HUES6 (cell line): ENCODE results near the gene ATXN1.
"Not testable (repeated sequence)": the region's sequence is repeated elsewhere in the genome, so short reads cannot be mapped to it uniquely, and the experiment has no call there.

Experiments used
- H3K27ac ChIP-seq: 2 replicates; pipeline ENCODE4 v1.7.0; 2013; ENCODE audit warnings: low read depth, mild to moderate bottlenecking, low read length, inconsistent platforms
- H3K27me3 ChIP-seq: 2 replicates; pipeline ENCODE4 v1.6.1; 2013; ENCODE audit warnings: low read length; ENCODE audit not compliant: control insufficient read depth, insufficient read depth
- H3K36me3 ChIP-seq: 2 replicates; pipeline ENCODE4 v1.6.1; 2013; ENCODE audit warnings: low read length; ENCODE audit not compliant: control insufficient read depth, insufficient read depth
- H3K4me1 ChIP-seq: 2 replicates; pipeline ENCODE4 v1.6.1; 2013; ENCODE audit warnings: low read length; ENCODE audit not compliant: control insufficient read depth, insufficient read depth
- H3K4me3 ChIP-seq: 2 replicates; pipeline ENCODE4 v1.5.1; 2013; ENCODE audit warnings: low read depth, low read length
- H3K9ac ChIP-seq: one replicate; pipeline ENCODE4 v1.6.1; 2013; ENCODE audit warnings: mild to moderate bottlenecking, low read length
- H3K9me3 ChIP-seq: 2 replicates; pipeline ENCODE4 v1.6.1; 2013; ENCODE audit warnings: low read depth, low read length; ENCODE audit not compliant: control insufficient read depth, insufficient read depth

The ATXN1 gene

DNA sequence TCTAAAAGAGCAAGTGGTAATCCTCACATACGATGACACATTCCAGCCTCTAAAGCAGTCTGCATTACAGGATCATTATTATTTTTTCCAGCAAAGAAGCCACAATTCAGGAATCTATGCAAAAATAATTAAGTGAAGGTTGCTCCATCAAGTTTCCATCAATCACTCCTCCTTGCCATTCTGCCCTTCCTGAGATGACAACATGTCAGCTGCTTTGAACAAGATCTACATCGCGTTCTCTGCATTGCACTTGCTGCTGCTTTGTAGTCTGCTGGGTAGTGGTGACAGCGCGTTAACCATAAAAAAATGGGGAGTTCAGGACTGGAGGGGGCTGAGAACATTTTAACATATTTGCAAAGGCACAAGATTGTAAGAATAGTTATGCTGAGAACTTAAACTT is 375.2 kb downstream of the ATXN1 start:
- H3K27me3 ChIP-seq = no peaks in the 10 kb centered on the region
- H3K4me3 ChIP-seq = no peak overlapping the region
- no peak overlapping the region for H3K27ac ChIP-seq
- H3K4me1 ChIP-seq = no peaks in the 10 kb centered on the region
- no peaks in the 10 kb centered on the region for H3K36me3 ChIP-seq
- H3K9ac ChIP-seq = no peak overlapping the region
- no peaks in the 10 kb centered on the region for H3K9me3 ChIP-seq

- H3K36me3 ChIP-seq = no peaks in the 10 kb centered on the region
Observed at GRCh38 chr6:16383607-16384206, 377.6 kb downstream of the ATXN1 start.

DNA sequence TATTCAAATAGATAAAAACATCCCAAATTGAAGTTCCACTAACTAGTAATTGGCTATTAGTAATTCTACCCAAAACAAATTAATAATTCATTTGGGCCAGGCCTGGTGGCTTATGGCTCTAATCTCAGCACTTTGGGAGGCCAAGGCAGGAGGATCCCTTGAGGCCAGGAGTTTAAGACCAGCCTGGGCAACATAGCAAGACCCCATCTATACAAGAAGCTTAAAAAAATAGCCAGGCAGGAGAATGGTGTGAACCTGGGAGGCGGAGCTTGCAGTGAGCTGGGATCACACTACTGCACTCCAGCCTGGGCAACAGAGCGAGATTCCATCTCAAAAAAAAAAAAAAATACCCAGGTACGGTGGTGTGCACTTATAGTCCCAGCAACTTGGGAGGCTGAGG is 379.3 kb downstream of the ATXN1 start:
- H3K27ac ChIP-seq, H3K4me3 ChIP-seq, H3K27me3 ChIP-seq, H3K9me3 ChIP-seq, H3K4me1 ChIP-seq, H3K36me3 ChIP-seq, H3K9ac ChIP-seq: not testable (repeated sequence)

More at GRCh38 chr6:16383607-16384206, 377.6 kb downstream of the ATXN1 start:
- Histone ChIP-seq H3K27ac (no peak overlapping the region), H3K4me1 (no peaks in the 10 kb centered on the region), H3K9ac (no peak overlapping the region), H3K27me3 (no peaks in the 10 kb centered on the region), H3K9me3 (no peaks in the 10 kb centered on the region), H3K4me3 (no peak overlapping the region)

- no peaks in the 10 kb centered on the region for H3K4me1 ChIP-seq
- no peak overlapping the region for H3K9ac ChIP-seq
- no peak overlapping the region for H3K4me3 ChIP-seq
- H3K36me3 ChIP-seq = no peaks in the 10 kb centered on the region
- H3K27ac ChIP-seq = no peak overlapping the region
- H3K27me3 ChIP-seq = no peaks in the 10 kb centered on the region
- no peaks in the 10 kb centered on the region for H3K9me3 ChIP-seq
Observed at GRCh38 chr6:16380220-16380809, 380.9 kb downstream of the ATXN1 start.

DNA sequence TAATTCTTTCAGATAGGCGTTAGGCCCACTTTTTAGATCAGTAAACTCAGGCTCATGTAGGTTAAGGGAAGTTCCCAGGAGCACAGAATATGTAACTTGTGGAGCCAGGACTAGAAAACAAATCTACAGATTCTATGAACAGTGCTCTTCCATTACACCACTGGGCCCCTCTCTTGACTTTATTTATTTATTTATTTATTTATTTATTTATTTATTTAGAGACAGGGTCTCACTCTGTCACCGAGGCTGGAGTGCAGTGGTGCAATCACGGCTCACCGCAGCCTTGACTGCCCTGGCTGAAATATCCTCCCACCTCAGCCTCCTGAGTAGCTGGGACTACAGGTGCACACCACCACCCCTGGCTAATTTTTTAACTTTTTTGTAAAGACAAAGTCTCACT is 382.9 kb downstream of the ATXN1 start:
- H3K4me1 ChIP-seq, H3K27me3 ChIP-seq, H3K9ac ChIP-seq, H3K27ac ChIP-seq, H3K36me3 ChIP-seq, H3K4me3 ChIP-seq, H3K9me3 ChIP-seq: not testable (repeated sequence)

DNA sequence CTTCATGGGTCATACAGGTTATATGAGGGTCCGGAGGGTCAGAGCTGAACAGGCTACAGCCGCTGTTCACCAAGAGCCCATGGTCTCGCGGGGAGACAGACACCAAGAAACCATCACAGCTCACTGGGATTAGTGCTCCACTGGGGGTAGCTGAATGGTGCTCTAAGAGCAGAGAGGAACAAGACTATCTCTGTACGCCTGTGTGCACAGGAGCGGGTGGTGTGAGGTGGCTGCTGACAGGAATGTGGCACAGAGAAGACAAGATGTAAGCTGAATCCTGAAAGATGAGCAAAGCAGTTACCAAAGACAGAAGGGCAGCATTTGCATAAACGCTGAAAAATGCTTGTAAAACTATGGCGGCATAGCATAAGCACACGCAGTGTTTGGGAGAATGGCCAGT is 383.8 kb downstream of the ATXN1 start:
- Histone ChIP-seq H3K9me3 (no peaks in the 10 kb centered on the region), H3K9ac (no peak overlapping the region), H3K4me3 (no peak overlapping the region), H3K36me3 (no peaks in the 10 kb centered on the region), H3K27ac (no peak overlapping the region), H3K4me1 (0 out of 2 replicates have a peak, but pooled peaks cover 3% of the 10 kb centered on the region), H3K27me3 (no peaks in the 10 kb centered on the region)

DNA sequence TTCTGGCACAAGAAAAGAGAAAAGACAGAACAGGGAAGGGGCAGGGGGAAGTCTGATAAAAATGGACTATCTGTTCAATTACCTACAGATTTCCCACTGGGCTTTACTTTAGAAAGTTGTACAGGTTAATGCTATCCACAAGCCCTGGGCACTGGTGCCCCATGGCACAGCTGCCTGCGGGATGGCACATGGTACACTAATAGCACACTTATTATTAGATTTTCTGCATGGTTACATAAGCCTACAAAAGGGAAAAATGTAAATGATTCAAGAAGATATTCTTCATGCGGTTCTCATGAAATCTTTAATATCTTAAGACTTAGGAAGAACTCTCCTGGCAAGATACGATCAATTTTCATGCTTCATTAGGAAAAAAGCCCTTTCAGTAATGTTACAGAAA is 385.4 kb downstream of the ATXN1 start:
- H3K27me3 ChIP-seq = no peaks in the 10 kb centered on the region
- H3K9ac ChIP-seq = no peak overlapping the region
- H3K27ac ChIP-seq = no peak overlapping the region
- H3K4me3 ChIP-seq = no peak overlapping the region
- H3K36me3 ChIP-seq = no peaks in the 10 kb centered on the region
- 0 out of 2 replicates have a peak, but pooled peaks cover 3% of the 10 kb centered on the region for H3K4me1 ChIP-seq
- H3K9me3 ChIP-seq = no peaks in the 10 kb centered on the region

- Histone ChIP-seq H3K9me3 (no peaks in the 10 kb centered on the region), H3K4me1 (0 out of 2 replicates have a peak, but pooled peaks cover 3% of the 10 kb centered on the region), H3K36me3 (no peaks in the 10 kb centered on the region), H3K27ac (no peak overlapping the region), H3K27me3 (no peaks in the 10 kb centered on the region), H3K9ac (no peak overlapping the region), H3K4me3 (no peak overlapping the region)
Observed at GRCh38 chr6:16375206-16375605, 386.1 kb downstream of the ATXN1 start.

- Histone ChIP-seq H3K36me3 (no peaks in the 10 kb centered on the region), H3K4me1 (0 out of 2 replicates have a peak, but pooled peaks cover 3% of the 10 kb centered on the region), H3K27ac (no peak overlapping the region), H3K27me3 (no peaks in the 10 kb centered on the region), H3K4me3 (no peak overlapping the region), H3K9ac (no peak overlapping the region), H3K9me3 (no peaks in the 10 kb centered on the region)
Observed at GRCh38 chr6:16374461-16375200, 386.6 kb downstream of the ATXN1 start.

DNA sequence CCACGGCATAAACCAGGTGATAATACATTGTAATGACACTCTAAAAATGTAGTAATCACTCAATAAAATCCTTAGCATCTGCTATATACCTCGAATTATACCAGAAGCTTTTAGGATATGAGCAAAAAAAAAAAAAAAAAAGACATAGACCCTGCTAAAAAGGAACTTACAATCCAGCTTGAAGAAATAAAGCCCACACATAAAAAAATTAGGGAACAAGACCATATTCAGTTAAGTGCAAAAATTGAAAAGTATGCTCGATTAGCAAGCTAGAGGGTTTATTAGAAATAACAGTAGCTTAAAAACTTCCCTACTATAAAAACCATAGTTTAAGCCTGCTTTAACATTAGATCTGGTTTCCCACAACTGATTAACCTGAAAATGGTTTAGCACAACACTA is 387.2 kb downstream of the ATXN1 start:
- Histone ChIP-seq H3K27ac (no peak overlapping the region), H3K27me3 (no peaks in the 10 kb centered on the region), H3K4me3 (no peak overlapping the region), H3K9ac (no peak overlapping the region), H3K9me3 (no peaks in the 10 kb centered on the region), H3K36me3 (no peaks in the 10 kb centered on the region), H3K4me1 (0 out of 2 replicates have a peak, but pooled peaks cover 3% of the 10 kb centered on the region)

DNA sequence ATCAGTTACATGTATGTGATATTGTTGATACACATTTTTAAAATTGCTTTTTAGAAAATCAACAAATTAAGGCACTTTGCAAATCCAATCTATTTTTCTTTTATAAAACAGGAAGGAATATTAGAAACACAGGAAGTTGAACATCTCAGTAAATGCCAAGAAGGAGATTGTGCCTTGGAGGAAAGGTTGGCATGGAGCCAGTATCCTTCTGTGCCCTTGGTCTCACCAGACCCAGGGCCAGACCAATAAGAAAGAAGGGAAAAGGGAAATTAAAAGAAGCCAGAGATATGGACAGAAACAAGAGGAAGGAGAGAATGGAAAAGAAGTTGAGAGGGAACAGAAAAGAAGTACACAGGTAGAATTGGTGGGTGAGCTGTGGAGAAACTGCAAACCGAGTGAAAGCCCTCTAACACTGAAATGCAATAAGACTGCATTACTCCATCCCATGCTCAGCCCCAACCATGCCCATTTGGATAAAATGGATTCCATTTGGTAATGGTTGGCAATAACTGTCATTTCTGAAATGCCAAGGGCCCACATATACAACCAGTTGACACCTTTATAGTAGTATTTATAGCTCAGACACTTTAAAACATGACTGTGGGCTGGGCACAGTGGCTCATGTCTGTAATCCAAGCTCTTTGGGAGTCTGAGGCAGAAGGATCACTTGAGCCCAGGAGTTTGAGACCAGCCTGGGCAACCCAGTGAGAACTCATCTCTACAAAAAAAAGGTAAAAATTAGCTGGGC is 389.1 kb downstream of the ATXN1 start:
- H3K36me3 ChIP-seq = no peaks in the 10 kb centered on the region
- H3K4me3 ChIP-seq = no peak overlapping the region
- no peaks in the 10 kb centered on the region for H3K9me3 ChIP-seq
- no peak overlapping the region for H3K27ac ChIP-seq
- H3K4me1 ChIP-seq = 0 out of 2 replicates have a peak, but pooled peaks cover 3% of the 10 kb centered on the region
- H3K27me3 ChIP-seq = no peaks in the 10 kb centered on the region
- H3K9ac ChIP-seq = no peak overlapping the region
